ENCODE measurements around the gene GK. TPM values are rescaled to one million over a fixed set of nuclear protein-coding genes. Genes with fewer than 3 reads are reported as not detected.
"Not testable (repeated sequence)": the region's sequence is repeated elsewhere in the genome, so short reads cannot be mapped to it uniquely, and the experiment has no call there.

GK gene
- total RNA-seq, 3 donors from 2014 or later (not counting 1 experiment from before 2014, with no cell fraction given): 5.1 to 10.2 (median 7.6) TPM

GRCh38 chrX:30663322-30663721 lies 10.1 kb downstream of the GK start:
- Mint-ChIP-seq H3K27me3 (ENCODE audit: low read depth in 2 of 2) (no peaks in the 10 kb centered on the region), H3K27ac (no peak overlapping the region), H3K9me3 (no peaks in the 10 kb centered on the region), H3K4me3 (no peak overlapping the region), H3K36me3 (no peaks in the 10 kb centered on the region), H3K4me1 (no peaks in the 10 kb centered on the region)
- no CpG with 5 or more reads among the region's 2 CpGs for WGBS (ENCODE audit: insufficient coverage)
- DNase-seq (no peak), ATAC-seq (no peak)
- no peaks in the 10 kb centered on the region for H3K36me3 ChIP-seq (ENCODE audit: control insufficient read depth, insufficient read depth, low read length)
- no peaks in the 10 kb centered on the region for H3K9me3 ChIP-seq (ENCODE audit: control insufficient read depth, insufficient read depth, low read length)
- H3K27me3 ChIP-seq (ENCODE audit: control insufficient read depth, insufficient read depth, low read length): no peaks in the 10 kb centered on the region
- H3K4me3 ChIP-seq (ENCODE audit: low read length): no peak overlapping the region
- intact Hi-C loops (cut with micrococcal nuclease): no loop called here
- no peak overlapping the region for H3K27ac ChIP-seq (ENCODE audit: low read length)
- H3K4me1 ChIP-seq (ENCODE audit: control insufficient read depth, insufficient read depth, low read length): no peaks in the 10 kb centered on the region
- no peak for TF ChIP-seq CTCF (IDR thresholded peaks at IDR 0.05)

- Histone ChIP-seq H3K9me3 (ENCODE audit: control insufficient read depth, insufficient read depth, low read length) (no peaks in the 10 kb centered on the region), H3K27me3 (ENCODE audit: control insufficient read depth, insufficient read depth, low read length) (no peaks in the 10 kb centered on the region), H3K4me1 (ENCODE audit: control insufficient read depth, insufficient read depth, low read length) (no peaks in the 10 kb centered on the region), H3K4me3 (ENCODE audit: low read length) (no peak overlapping the region), H3K36me3 (ENCODE audit: control insufficient read depth, insufficient read depth, low read length) (no peaks in the 10 kb centered on the region), H3K27ac (ENCODE audit: low read length) (no peak overlapping the region)
- no peak for TF ChIP-seq CTCF (IDR thresholded peaks at IDR 0.05)
- no peak for ATAC-seq
- Mint-ChIP-seq H3K36me3 (no peaks in the 10 kb centered on the region), H3K27ac (no peak overlapping the region), H3K4me3 (no peak overlapping the region), H3K27me3 (ENCODE audit: low read depth in 2 of 2) (no peaks in the 10 kb centered on the region), H3K9me3 (no peaks in the 10 kb centered on the region), H3K4me1 (no peaks in the 10 kb centered on the region)
- no peak for DNase-seq
- intact Hi-C loops (cut with micrococcal nuclease): no loop called here
These were observed 12.2 kb downstream of the GK start for GRCh38 chrX:30665471-30665870.

- Mint-ChIP-seq H3K27me3 (ENCODE audit: low read depth in 2 of 2) (no peaks in the 10 kb centered on the region), H3K4me3 (no peak overlapping the region), H3K4me1 (no peaks in the 10 kb centered on the region), H3K9me3 (no peaks in the 10 kb centered on the region), H3K27ac (no peak overlapping the region), H3K36me3 (no peaks in the 10 kb centered on the region)
- Histone ChIP-seq H3K36me3 (ENCODE audit: control insufficient read depth, insufficient read depth, low read length) (no peaks in the 10 kb centered on the region), H3K9me3 (ENCODE audit: control insufficient read depth, insufficient read depth, low read length) (no peaks in the 10 kb centered on the region), H3K4me1 (ENCODE audit: control insufficient read depth, insufficient read depth, low read length) (no peaks in the 10 kb centered on the region), H3K27me3 (ENCODE audit: control insufficient read depth, insufficient read depth, low read length) (no peaks in the 10 kb centered on the region), H3K27ac (ENCODE audit: low read length) (no peak overlapping the region), H3K4me3 (ENCODE audit: low read length) (no peak overlapping the region)
- intact Hi-C loops (cut with micrococcal nuclease): no loop called here
- ATAC-seq (no peak), DNase-seq (no peak)
- TF ChIP-seq CTCF (IDR thresholded peaks at IDR 0.05): no peak
- WGBS (ENCODE audit: insufficient coverage): 100% methylated on average over 1 of the region's 2 CpGs
These were observed 12.9 kb downstream of the GK start for GRCh38 chrX:30666094-30666493.

GRCh38 chrX:30668581-30668980 lies 15.4 kb downstream of the GK start:
- DNase-seq: no peak
- no peak overlapping the region for H3K27ac ChIP-seq (ENCODE audit: low read length)
- ATAC-seq: no peak
- Mint-ChIP-seq H3K27me3 (ENCODE audit: low read depth in 2 of 2) (no peaks in the 10 kb centered on the region), H3K4me3 (no peak overlapping the region), H3K36me3 (no peaks in the 10 kb centered on the region), H3K27ac (no peak overlapping the region), H3K9me3 (no peaks in the 10 kb centered on the region), H3K4me1 (no peaks in the 10 kb centered on the region)
- intact Hi-C loops (cut with micrococcal nuclease): no loop called here
- H3K27me3 ChIP-seq (ENCODE audit: control insufficient read depth, insufficient read depth, low read length): no peaks in the 10 kb centered on the region
- 96% methylated on average over 4 of the region's 4 CpGs for WGBS (ENCODE audit: insufficient coverage)
- H3K36me3 ChIP-seq (ENCODE audit: control insufficient read depth, insufficient read depth, low read length): no peaks in the 10 kb centered on the region
- no peak for TF ChIP-seq CTCF (IDR thresholded peaks at IDR 0.05)
- no peak overlapping the region for H3K4me3 ChIP-seq (ENCODE audit: low read length)
- H3K4me1 ChIP-seq (ENCODE audit: control insufficient read depth, insufficient read depth, low read length): no peaks in the 10 kb centered on the region
- no peaks in the 10 kb centered on the region for H3K9me3 ChIP-seq (ENCODE audit: control insufficient read depth, insufficient read depth, low read length)

- H3K27ac Mint-ChIP-seq; H3K4me3 Mint-ChIP-seq; H3K4me1 ChIP-seq (ENCODE audit: control insufficient read depth, insufficient read depth, low read length); H3K27me3 ChIP-seq (ENCODE audit: control insufficient read depth, insufficient read depth, low read length); DNase-seq; H3K27ac ChIP-seq (ENCODE audit: low read length); H3K4me3 ChIP-seq (ENCODE audit: low read length); H3K9me3 Mint-ChIP-seq; H3K27me3 Mint-ChIP-seq (ENCODE audit: low read depth in 2 of 2); H3K36me3 Mint-ChIP-seq; H3K4me1 Mint-ChIP-seq; H3K36me3 ChIP-seq (ENCODE audit: control insufficient read depth, insufficient read depth, low read length); intact Hi-C loops (cut with micrococcal nuclease); H3K9me3 ChIP-seq (ENCODE audit: control insufficient read depth, insufficient read depth, low read length): not testable (repeated sequence)
- ATAC-seq: peak in 1 of 3 donors; percentile 46
- WGBS (ENCODE audit: insufficient coverage): no CpG with 5 or more reads among the region's 3 CpGs
These were observed 18.0 kb downstream of the GK start for GRCh38 chrX:30671189-30671588.

All from natural killer cell (primary cell).